Psoas muscle (tissue), 8 donors: ENCODE data around the gene PAX3. TPM values are rescaled to one million over a fixed set of nuclear protein-coding genes. Genes with fewer than 3 reads are reported as not detected.

Experiments used
- ATAC-seq, 4 donors: fragments of 200-7000 bp; cut with Tn5 transposase; one replicate each; pipeline ENCODE4 v1.9.1; 2020; ENCODE audit warnings: moderate library complexity in 3 of 4, mild to moderate bottlenecking in 2 of 4
- DNase-seq, 2 donors: peaks; one replicate each; pipeline ENCODE4 v3.0.0-alpha.2; 2020
- H3K27ac ChIP-seq: fragments of 200-600 bp; one replicate; pipeline ENCODE4 v1.8.0; 2022
- H3K27me3 ChIP-seq, 3 donors: fragments of 200-600 bp in 1 of 3; one replicate each; pipeline versions ENCODE4 v1.6.1 to v1.8.0; 2013 to 2022; ENCODE audit warnings: low read length in 2 of 3, mild to moderate bottlenecking in 2 of 3, moderate library complexity in 1 of 3; ENCODE audit not compliant: insufficient read depth in 3 of 3
- H3K36me3 ChIP-seq, 2 donors: fragments of 200-600 bp in 1 of 2; one replicate each; pipeline versions ENCODE4 v1.6.1 to v1.8.0; 2013 to 2022; ENCODE audit warnings: low read depth in 1 of 2, mild to moderate bottlenecking in 1 of 2, moderate library complexity in 1 of 2; ENCODE audit not compliant: insufficient read depth in 1 of 2
- H3K4me1 ChIP-seq: fragments of 200-600 bp; one replicate; pipeline ENCODE4 v1.8.0; 2022
- H3K4me3 ChIP-seq: fragments of 200-600 bp; one replicate; pipeline ENCODE4 v1.8.0; 2022; ENCODE audit warnings: mild to moderate bottlenecking
- H3K9me3 ChIP-seq: fragments of 200-600 bp; one replicate; pipeline ENCODE4 v1.8.0; 2022
- CTCF ChIP-seq: fragments of 200-600 bp; IDR thresholded peaks from one replicate; pipeline ENCODE4 v1.8.0; 2022; ENCODE audit warnings: antibody characterized with exemption
- WGBS, 3 donors: extraction: QIAGEN DNeasy Blood & Tissue Kit; methylation state at CpG; one replicate each; pipeline versions ENCODE4 v1.1.6 to v1.1.7; 2013; 5-methylcytosine and 5-hydroxymethylcytosine counted together
- intact Hi-C, 2 donors: fragments of 100-400 bp; cut with DNase I; formaldehyde crosslinking; loops; one replicate each; pipeline versions ENCODE4 v1.11.0 to v1.14.2; 2022
- long read RNA-seq, 2 donors: library from polyadenylated mRNA; unstranded; transcript quantifications; one replicate each; pipeline ENCODE4 v2.0.0, GENCODE V29; 2021
- polyA plus RNA-seq, 3 donors: library from polyadenylated mRNA; stranded (reverse); fragments of 200-250 nt; gene quantifications; one replicate each; pipeline ENCODE4 v1.2.3, GENCODE V29; 2013
- total RNA-seq, 4 donors: library from RNA; stranded (reverse); fragmentation: NEBNext Ultra II Directional in 2 of 4; extraction: Animal tissue kit (Norgen Biotek cat#: 25700) in 2 of 4; gene quantifications; one replicate each; pipeline versions ENCODE4 v1.2.1 to v1.2.4, GENCODE V29; 2021 to 2023
- donor health status: healthy with polysubstance abuse.
- donor health status: DM: no; HTN: no; CAD: no; lungs with moderate emphysema.
- donor health status: Bipolar disorder and iron deficiency.
- donor health status: healthy.
- donor health status: DM: yes; HTN: yes; CAD: no.
- donor health status: DM: no; HTN: no; CAD: no.
- donor health status: DM: no; HTN: no; CAD: no.
- donor health status: DM: yes; HTN: yes; CAD: no.

Gene PAX3
- total RNA-seq (10 to 100 TPM in 2 of 4 donors, 1 to 10 TPM in 2; 6.9 to 20.5 (median 13.3) TPM), polyA plus RNA-seq (1 to 10 TPM in 2 of 3 donors, under 1 TPM in 1; 0.26 to 2.8 (median 1.9) TPM)
- long read RNA-seq, donor 1, partial matches to known transcripts: 0 of 3 reads
- long read RNA-seq, donor 1, other reads (novel, unspliced or antisense): 1 of 3 reads
- long read RNA-seq, donor 2, partial matches to known transcripts: 0 of 3 reads
- long read RNA-seq, donor 2, other reads (novel, unspliced or antisense): 0 of 3 reads

- intact Hi-C loops: no loop called here
- peaks cover 3% of the 10 kb centered on the region for H3K4me1 ChIP-seq
- peak; percentile 76 to 91 (median 84) for ATAC-seq
These were observed at the start of gene PAX3 for GRCh38 chr2:222298311-222299150. PAX3 (minus strand) TSS chr2:222298998; CDS start chr2:222298615, 383 bp downstream.

GRCh38 chr2:222341331-222341730 lies 42.5 kb upstream of the PAX3 start:
- Histone ChIP-seq H3K27me3 (no peaks in the 10 kb centered on the region), H3K4me3 (no peak overlapping the region), H3K27ac (no peak overlapping the region), H3K36me3 (no peaks in the 10 kb centered on the region), H3K4me1 (no peaks in the 10 kb centered on the region), H3K9me3 (no peaks in the 10 kb centered on the region)
- TF ChIP-seq CTCF: no peak
- intact Hi-C loops: no loop called here
- ATAC-seq (no peak), DNase-seq (no peak)
- WGBS, 3 donors: 53 to 55% (median 54%) methylated on average over 1 of the region's 1 CpG

More at GRCh38 chr2:222298311-222299150, at the start of gene PAX3:
- peak within 1 kb of the TSS; percentile 75 for H3K4me3 ChIP-seq
- peak; percentile 64 to 79 for DNase-seq
- H3K27ac ChIP-seq: peak within 1 kb of the TSS; percentile 83
- H3K27me3 ChIP-seq: peaks cover 0 to 60% (median 45%) of the 10 kb centered on the region in 3 donors
- H3K36me3 ChIP-seq: peaks cover 0 to 22% of the 10 kb centered on the region in 2 donors
- no peaks in the 10 kb centered on the region for H3K9me3 ChIP-seq
- WGBS, 3 donors: 2 to 4% (median 3%) methylated on average over 58 to 63 of the region's 63 CpGs
- no peak for TF ChIP-seq CTCF

- Histone ChIP-seq H3K27me3 (no peaks in the 10 kb centered on the region), H3K27ac (no peak overlapping the region), H3K4me3 (no peak overlapping the region), H3K4me1 (no peaks in the 10 kb centered on the region), H3K9me3 (no peaks in the 10 kb centered on the region), H3K36me3 (no peaks in the 10 kb centered on the region)
- WGBS, 3 donors: 92 to 98% (median 96%) methylated on average over 1 of the region's 1 CpG
- no peak for TF ChIP-seq CTCF
- intact Hi-C loops: no loop called here
- DNase-seq (no peak), ATAC-seq (no peak)
These were observed 39.6 kb upstream of the PAX3 start for GRCh38 chr2:222338374-222338773.

- Histone ChIP-seq H3K9me3 (no peaks in the 10 kb centered on the region), H3K4me3 (no peak overlapping the region), H3K36me3 (no peaks in the 10 kb centered on the region), H3K4me1 (no peaks in the 10 kb centered on the region), H3K27ac (no peak overlapping the region), H3K27me3 (no peaks in the 10 kb centered on the region)
- ATAC-seq (no peak), DNase-seq (no peak)
- no peak for TF ChIP-seq CTCF
- intact Hi-C loops: no loop called here
These were observed 38.1 kb upstream of the PAX3 start for GRCh38 chr2:222336931-222337330.
